Mammary epithelial cell (primary cell): ENCODE measurements around the gene CBFA2T3.

Experiments
- EZH2 ChIP-seq: IDR thresholded peaks from 2 replicates; pipeline ENCODE4 v1.6.1; 2012; ENCODE audit warnings: low read length, inconsistent platforms, borderline replicate concordance
- TF ChIP-seq, protein P1 (sequence below), 2 donors: IDR thresholded peaks in 1 of 2; conservative IDR thresholded peaks in 1 of 2; 2 replicates each; pipeline ENCODE4 v1.5.1; 2011 to 2012; ENCODE audit warnings: inconsistent platforms in 2 of 2, low read length in 2 of 2, mild to moderate bottlenecking in 2 of 2, control low read depth in 1 of 2, low read depth in 1 of 2; ENCODE audit not compliant: insufficient read depth in 1 of 2; ENCODE audit errors: extremely low read depth in 1 of 2

DNA sequence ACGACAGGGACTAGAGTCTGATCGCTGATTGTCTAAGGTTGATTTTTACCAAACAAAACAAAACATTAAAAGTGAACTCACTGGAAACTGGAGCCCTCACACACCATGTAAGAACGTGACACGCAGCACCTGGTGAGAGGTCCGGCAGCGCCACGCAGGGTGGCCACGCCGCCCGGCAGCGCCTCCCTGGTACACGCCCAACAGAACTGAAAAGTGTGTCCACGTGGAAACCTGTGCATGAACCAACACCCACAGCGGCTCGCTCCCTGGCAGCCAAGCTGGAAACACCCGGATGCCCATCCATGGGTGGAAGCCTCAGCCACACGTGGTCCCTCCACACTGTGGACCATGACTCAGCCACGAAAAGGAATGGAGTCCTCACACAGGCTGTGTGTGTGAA lies 129.4 kb downstream of the CBFA2T3 start:
- TF ChIP-seq, protein P1, sequence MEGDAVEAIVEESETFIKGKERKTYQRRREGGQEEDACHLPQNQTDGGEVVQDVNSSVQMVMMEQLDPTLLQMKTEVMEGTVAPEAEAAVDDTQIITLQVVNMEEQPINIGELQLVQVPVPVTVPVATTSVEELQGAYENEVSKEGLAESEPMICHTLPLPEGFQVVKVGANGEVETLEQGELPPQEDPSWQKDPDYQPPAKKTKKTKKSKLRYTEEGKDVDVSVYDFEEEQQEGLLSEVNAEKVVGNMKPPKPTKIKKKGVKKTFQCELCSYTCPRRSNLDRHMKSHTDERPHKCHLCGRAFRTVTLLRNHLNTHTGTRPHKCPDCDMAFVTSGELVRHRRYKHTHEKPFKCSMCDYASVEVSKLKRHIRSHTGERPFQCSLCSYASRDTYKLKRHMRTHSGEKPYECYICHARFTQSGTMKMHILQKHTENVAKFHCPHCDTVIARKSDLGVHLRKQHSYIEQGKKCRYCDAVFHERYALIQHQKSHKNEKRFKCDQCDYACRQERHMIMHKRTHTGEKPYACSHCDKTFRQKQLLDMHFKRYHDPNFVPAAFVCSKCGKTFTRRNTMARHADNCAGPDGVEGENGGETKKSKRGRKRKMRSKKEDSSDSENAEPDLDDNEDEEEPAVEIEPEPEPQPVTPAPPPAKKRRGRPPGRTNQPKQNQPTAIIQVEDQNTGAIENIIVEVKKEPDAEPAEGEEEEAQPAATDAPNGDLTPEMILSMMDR (conservative IDR thresholded peaks at IDR 0.05 in 1 of 2, IDR thresholded peaks at IDR 0.05 in 1 of 2; ENCODE audit: extremely low read depth in 1 of 2, insufficient read depth in 1 of 2, low read depth in 1 of 2, low read length in 2 of 2): no peak
- no peak for TF ChIP-seq EZH2
